ENCODE data around the gene ADARB2.
A peak's percentile ranks its signal among the peaks of the same experiment; 100 is the strongest.

Gene ADARB2

DNA sequence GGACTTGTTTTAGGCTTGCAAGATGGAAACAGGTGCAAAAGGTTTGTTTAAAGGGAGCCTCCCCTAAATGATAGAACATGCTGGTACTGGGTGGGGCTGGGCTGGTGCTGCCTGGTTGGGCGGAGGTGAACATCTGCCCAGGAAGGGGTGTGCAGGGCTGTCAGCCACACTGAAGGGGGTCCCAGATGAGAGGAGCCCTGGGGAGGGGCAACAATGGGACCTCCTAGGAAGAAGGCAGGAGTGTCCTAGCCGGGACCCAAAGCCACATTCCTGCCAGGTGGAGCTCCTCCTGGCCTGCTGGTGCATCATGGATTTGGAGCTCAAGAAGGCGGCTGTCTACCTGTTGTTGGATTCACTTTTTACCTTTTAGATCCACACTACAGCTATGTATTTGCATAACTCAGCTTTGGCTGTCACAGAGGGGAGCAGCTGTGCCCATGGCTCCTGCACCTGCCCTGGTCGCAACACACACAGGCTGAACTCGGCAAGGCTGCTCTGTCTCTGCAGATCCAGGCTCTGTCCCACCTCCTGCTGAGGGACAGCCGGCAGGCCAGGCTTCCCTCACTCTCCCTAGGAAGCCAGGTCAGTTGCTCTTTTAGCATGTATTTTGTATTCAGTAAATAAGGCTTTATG lies 59.9 kb downstream of the ADARB2 start:
- in situ Hi-C loops (cut with MboI; ENCODE audit: low sequenced_read_pairs, unreplicated experiment), result no loop called here
- TF ChIP-seq, protein P1, sequence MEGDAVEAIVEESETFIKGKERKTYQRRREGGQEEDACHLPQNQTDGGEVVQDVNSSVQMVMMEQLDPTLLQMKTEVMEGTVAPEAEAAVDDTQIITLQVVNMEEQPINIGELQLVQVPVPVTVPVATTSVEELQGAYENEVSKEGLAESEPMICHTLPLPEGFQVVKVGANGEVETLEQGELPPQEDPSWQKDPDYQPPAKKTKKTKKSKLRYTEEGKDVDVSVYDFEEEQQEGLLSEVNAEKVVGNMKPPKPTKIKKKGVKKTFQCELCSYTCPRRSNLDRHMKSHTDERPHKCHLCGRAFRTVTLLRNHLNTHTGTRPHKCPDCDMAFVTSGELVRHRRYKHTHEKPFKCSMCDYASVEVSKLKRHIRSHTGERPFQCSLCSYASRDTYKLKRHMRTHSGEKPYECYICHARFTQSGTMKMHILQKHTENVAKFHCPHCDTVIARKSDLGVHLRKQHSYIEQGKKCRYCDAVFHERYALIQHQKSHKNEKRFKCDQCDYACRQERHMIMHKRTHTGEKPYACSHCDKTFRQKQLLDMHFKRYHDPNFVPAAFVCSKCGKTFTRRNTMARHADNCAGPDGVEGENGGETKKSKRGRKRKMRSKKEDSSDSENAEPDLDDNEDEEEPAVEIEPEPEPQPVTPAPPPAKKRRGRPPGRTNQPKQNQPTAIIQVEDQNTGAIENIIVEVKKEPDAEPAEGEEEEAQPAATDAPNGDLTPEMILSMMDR (IDR thresholded peaks at IDR 0.05; ENCODE audit: borderline replicate concordance, control extremely low read depth, extremely low read depth, insufficient read depth, missing control alignments), result no peak
- no peak for DNase-seq (ENCODE audit: low spot score)

GRCh38 chr10:1674501-1674900 lies 62.8 kb downstream of the ADARB2 start:
- in situ Hi-C loops (cut with MboI; ENCODE audit: low sequenced_read_pairs, unreplicated experiment), result no loop called here
- TF ChIP-seq, protein P1 (IDR thresholded peaks at IDR 0.05; ENCODE audit: borderline replicate concordance, control extremely low read depth, extremely low read depth, insufficient read depth, missing control alignments), result no peak
- peak; percentile 74 for DNase-seq (ENCODE audit: low spot score)

- no peak for DNase-seq (ENCODE audit: low spot score)
- TF ChIP-seq, protein P1 (IDR thresholded peaks at IDR 0.05; ENCODE audit: borderline replicate concordance, control extremely low read depth, extremely low read depth, insufficient read depth, missing control alignments), result no peak
These were observed 63.6 kb downstream of the ADARB2 start for GRCh38 chr10:1673568-1674345.

GRCh38 chr10:1672001-1672781 lies 65.1 kb downstream of the ADARB2 start:
- in situ Hi-C loops (cut with MboI; ENCODE audit: low sequenced_read_pairs, unreplicated experiment), result no loop called here
- TF ChIP-seq, protein P1 (IDR thresholded peaks at IDR 0.05; ENCODE audit: borderline replicate concordance, control extremely low read depth, extremely low read depth, insufficient read depth, missing control alignments), result no peak
- no peak for DNase-seq (ENCODE audit: low spot score)

More at GRCh38 chr10:1673568-1674345, 63.6 kb downstream of the ADARB2 start:
- in situ Hi-C loops (cut with MboI; ENCODE audit: low sequenced_read_pairs, unreplicated experiment), result no loop called here

- in situ Hi-C loops (cut with MboI; ENCODE audit: low sequenced_read_pairs, unreplicated experiment), result no loop called here
- no peak for DNase-seq (ENCODE audit: low spot score)
- TF ChIP-seq, protein P1 (IDR thresholded peaks at IDR 0.05; ENCODE audit: borderline replicate concordance, control extremely low read depth, extremely low read depth, insufficient read depth, missing control alignments), result no peak
These were observed 65.8 kb downstream of the ADARB2 start for GRCh38 chr10:1671366-1672000.

Measured in GM13976 (cell line).